ENCODE results near the gene OLFM2. TPM values are rescaled to one million over a fixed set of nuclear protein-coding genes. Genes with fewer than 3 reads are reported as not detected.

Gene OLFM2
- total and polyA plus RNA-seq, 9 of the 15 experiments (the other 6 are each of a cell fraction or from before 2014, with no cell fraction given) = 0.10 to 0.33 (median 0.23) TPM; not detected in 4

DNA sequence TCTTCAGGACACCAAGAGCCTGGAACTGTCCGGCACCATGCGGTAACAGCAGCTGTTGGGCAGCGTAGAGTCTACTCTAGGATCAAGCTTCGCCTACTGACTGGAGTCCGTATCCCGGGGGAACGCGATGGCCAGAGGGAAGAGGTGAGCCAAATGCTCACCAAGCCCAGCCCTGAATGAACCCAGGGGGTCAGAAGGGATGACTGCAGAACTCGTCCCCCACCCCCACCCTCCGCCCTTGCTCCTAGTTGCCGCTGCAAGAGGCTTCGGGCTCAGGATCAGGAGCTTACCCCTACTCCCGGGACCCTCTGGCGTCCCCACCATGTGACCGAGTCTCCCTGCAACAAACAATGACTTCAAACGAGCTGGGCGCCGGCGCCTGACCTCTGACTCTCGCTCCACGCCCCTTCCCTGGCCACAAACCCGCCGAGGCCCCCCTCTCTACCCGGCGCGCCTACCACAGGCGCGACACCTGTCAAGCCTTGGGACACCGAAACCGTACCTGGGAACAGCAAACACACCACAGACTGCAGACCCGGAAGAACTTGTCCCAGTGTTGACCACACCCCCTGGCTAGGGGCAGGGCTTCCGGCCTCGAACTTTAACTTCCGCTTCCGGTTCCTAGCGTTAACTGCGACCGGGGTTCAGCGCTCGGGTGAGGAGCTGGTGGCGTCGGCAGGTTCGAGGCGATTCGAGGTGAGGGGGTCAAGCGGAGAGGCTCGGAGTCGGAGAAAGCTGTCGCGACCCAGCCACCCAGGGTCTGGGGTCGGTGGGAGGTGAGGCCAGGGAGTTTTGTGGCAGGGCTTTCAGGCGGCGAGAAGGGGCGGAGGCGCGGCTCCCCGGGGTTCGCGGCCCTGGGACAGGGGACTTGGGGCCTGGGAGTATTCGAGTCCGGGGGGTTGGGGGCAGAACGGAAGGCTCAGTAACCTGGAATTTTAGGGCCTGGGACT, 108.8 kb downstream of the OLFM2 start, which contains the start of gene UBL5 (continued):
- TF ChIP-seq, protein P1, sequence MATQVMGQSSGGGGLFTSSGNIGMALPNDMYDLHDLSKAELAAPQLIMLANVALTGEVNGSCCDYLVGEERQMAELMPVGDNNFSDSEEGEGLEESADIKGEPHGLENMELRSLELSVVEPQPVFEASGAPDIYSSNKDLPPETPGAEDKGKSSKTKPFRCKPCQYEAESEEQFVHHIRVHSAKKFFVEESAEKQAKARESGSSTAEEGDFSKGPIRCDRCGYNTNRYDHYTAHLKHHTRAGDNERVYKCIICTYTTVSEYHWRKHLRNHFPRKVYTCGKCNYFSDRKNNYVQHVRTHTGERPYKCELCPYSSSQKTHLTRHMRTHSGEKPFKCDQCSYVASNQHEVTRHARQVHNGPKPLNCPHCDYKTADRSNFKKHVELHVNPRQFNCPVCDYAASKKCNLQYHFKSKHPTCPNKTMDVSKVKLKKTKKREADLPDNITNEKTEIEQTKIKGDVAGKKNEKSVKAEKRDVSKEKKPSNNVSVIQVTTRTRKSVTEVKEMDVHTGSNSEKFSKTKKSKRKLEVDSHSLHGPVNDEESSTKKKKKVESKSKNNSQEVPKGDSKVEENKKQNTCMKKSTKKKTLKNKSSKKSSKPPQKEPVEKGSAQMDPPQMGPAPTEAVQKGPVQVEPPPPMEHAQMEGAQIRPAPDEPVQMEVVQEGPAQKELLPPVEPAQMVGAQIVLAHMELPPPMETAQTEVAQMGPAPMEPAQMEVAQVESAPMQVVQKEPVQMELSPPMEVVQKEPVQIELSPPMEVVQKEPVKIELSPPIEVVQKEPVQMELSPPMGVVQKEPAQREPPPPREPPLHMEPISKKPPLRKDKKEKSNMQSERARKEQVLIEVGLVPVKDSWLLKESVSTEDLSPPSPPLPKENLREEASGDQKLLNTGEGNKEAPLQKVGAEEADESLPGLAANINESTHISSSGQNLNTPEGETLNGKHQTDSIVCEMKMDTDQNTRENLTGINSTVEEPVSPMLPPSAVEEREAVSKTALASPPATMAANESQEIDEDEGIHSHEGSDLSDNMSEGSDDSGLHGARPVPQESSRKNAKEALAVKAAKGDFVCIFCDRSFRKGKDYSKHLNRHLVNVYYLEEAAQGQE (IDR thresholded peaks at IDR 0.05; ENCODE audit: borderline replicate concordance) = no peak; the same call in 1 of the 2 replicates
- TF ChIP-seq, protein P1 (CRISPR knock-in tag; IDR thresholded peaks at IDR 0.05; ENCODE audit: low read depth) = no peak
- TF ChIP-seq SIN3B (IDR thresholded peaks at IDR 0.05; ENCODE audit: low read depth) = peak; percentile 86
- no peak for TF ChIP-seq GATA2 (CRISPR knock-in tag; IDR thresholded peaks at IDR 0.05)
- no peak for TF ChIP-seq CAMTA2 (CRISPR knock-in tag; conservative IDR thresholded peaks at IDR 0.05)
- TF ChIP-seq ZKSCAN8 (CRISPR knock-in tag; IDR thresholded peaks at IDR 0.05) = no peak
- peak; percentile 85 for TF ChIP-seq EP400 (IDR thresholded peaks at IDR 0.05)
- TF ChIP-seq, protein P2, sequence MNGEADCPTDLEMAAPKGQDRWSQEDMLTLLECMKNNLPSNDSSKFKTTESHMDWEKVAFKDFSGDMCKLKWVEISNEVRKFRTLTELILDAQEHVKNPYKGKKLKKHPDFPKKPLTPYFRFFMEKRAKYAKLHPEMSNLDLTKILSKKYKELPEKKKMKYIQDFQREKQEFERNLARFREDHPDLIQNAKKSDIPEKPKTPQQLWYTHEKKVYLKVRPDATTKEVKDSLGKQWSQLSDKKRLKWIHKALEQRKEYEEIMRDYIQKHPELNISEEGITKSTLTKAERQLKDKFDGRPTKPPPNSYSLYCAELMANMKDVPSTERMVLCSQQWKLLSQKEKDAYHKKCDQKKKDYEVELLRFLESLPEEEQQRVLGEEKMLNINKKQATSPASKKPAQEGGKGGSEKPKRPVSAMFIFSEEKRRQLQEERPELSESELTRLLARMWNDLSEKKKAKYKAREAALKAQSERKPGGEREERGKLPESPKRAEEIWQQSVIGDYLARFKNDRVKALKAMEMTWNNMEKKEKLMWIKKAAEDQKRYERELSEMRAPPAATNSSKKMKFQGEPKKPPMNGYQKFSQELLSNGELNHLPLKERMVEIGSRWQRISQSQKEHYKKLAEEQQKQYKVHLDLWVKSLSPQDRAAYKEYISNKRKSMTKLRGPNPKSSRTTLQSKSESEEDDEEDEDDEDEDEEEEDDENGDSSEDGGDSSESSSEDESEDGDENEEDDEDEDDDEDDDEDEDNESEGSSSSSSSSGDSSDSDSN (IDR thresholded peaks at IDR 0.05; ENCODE audit: borderline replicate concordance in 1 of 2, low read depth in 2 of 2, low read length in 2 of 2) = peak in 1 of 2 experiments; percentile 42; a peak in 1 of 4 replicates
- TF ChIP-seq ZNF384 (IDR thresholded peaks at IDR 0.05; ENCODE audit: low read depth, low read length) = no peak
- TF ChIP-seq POLR2G (IDR thresholded peaks at IDR 0.05; ENCODE audit: low read depth, low read length) = peak; percentile 95
- no peak for TF ChIP-seq CEBPG (CRISPR knock-in tag; IDR thresholded peaks at IDR 0.05)
- TF ChIP-seq CEBPG (tag; conservative IDR thresholded peaks at IDR 0.05 in 1 of 2, IDR thresholded peaks at IDR 0.05 in 1 of 2) = no peak
- no peak for TF ChIP-seq ZNF184 (CRISPR knock-in tag; IDR thresholded peaks at IDR 0.05)
- TF ChIP-seq ATF1 (CRISPR knock-in tag; IDR thresholded peaks at IDR 0.05) = no peak
- peak; percentile 44 for TF ChIP-seq ATF1 (tag; IDR thresholded peaks at IDR 0.05)
- no peak for TF ChIP-seq NR3C1 (CRISPR knock-in tag; IDR thresholded peaks at IDR 0.05)
- peak; percentile 68 for TF ChIP-seq SP1 (CRISPR knock-in tag; IDR thresholded peaks at IDR 0.05)
- peak; percentile 50 for TF ChIP-seq ATF7 (IDR thresholded peaks at IDR 0.05)
- 0 out of 4 replicates have a peak, but pooled peaks of 1 of the 2 experiments have one; percentile 21 for TF ChIP-seq NRF1 (conservative IDR thresholded peaks at IDR 0.05 in 1 of 2, IDR thresholded peaks at IDR 0.05 in 1 of 2)
